Germinal center (tissue), 1 donor: Measurements from ENCODE around the gene BLOC1S5.
"Not testable (repeated sequence)": the region's sequence is repeated elsewhere in the genome, so short reads cannot be mapped to it uniquely, and the experiment has no call there.

Experiments
- DNase-seq: peaks from one replicate; pipeline ENCODE4 v3.0.0; 2012; ENCODE audit warnings: mixed read lengths, low spot score

Gene BLOC1S5

GRCh38 chr6:8082572-8082953 is 18.4 kb upstream of the BLOC1S5 start:
- no peak for DNase-seq

- no peak for DNase-seq
These were observed 16.4 kb upstream of the BLOC1S5 start for GRCh38 chr6:8080362-8081151.

GRCh38 chr6:8079126-8079525 is 14.9 kb upstream of the BLOC1S5 start:
- DNase-seq: no peak

- no peak for DNase-seq
These were observed 13.8 kb upstream of the BLOC1S5 start for GRCh38 chr6:8077991-8078390.

GRCh38 chr6:8075704-8076103 is 11.5 kb upstream of the BLOC1S5 start:
- DNase-seq: no peak

- no peak for DNase-seq
These were observed 11.0 kb upstream of the BLOC1S5 start for GRCh38 chr6:8075185-8075584.

GRCh38 chr6:8074213-8074612 is 10.0 kb upstream of the BLOC1S5 start:
- no peak for DNase-seq

GRCh38 chr6:8073758-8074157 is 9.6 kb upstream of the BLOC1S5 start:
- DNase-seq: no peak

- DNase-seq: no peak
These were observed 6.5 kb upstream of the BLOC1S5 start for GRCh38 chr6:8070718-8071117.

- DNase-seq: no peak
These were observed 5.6 kb upstream of the BLOC1S5 start for GRCh38 chr6:8069631-8070284.

- DNase-seq: no peak
These were observed 5.0 kb upstream of the BLOC1S5 start for GRCh38 chr6:8069151-8069550.

GRCh38 chr6:8066108-8066507 is 1.9 kb upstream of the BLOC1S5 start:
- DNase-seq: no peak

- DNase-seq: no peak
These were observed 1.3 kb upstream of the BLOC1S5 start for GRCh38 chr6:8065519-8065911.

GRCh38 chr6:8064638-8065518 is 689 bp upstream of the BLOC1S5 start:
- DNase-seq: no peak

GRCh38 chr6:8061736-8062135 is 2.5 kb downstream of the BLOC1S5 start:
- DNase-seq: no peak

GRCh38 chr6:8060346-8060745 is 3.8 kb downstream of the BLOC1S5 start:
- DNase-seq: no peak

GRCh38 chr6:8059129-8059528 is 5.1 kb downstream of the BLOC1S5 start:
- no peak for DNase-seq

GRCh38 chr6:8057793-8058192 is 6.4 kb downstream of the BLOC1S5 start:
- no peak for DNase-seq

GRCh38 chr6:8057263-8057662 is 6.9 kb downstream of the BLOC1S5 start:
- DNase-seq: no peak

- no peak for DNase-seq
These were observed 9.9 kb downstream of the BLOC1S5 start for GRCh38 chr6:8054276-8054675.

- no peak for DNase-seq
These were observed 16.5 kb downstream of the BLOC1S5 start for GRCh38 chr6:8047541-8048292.

GRCh38 chr6:8045769-8046168 is 18.4 kb downstream of the BLOC1S5 start:
- not testable (repeated sequence) for DNase-seq
